Parathyroid adenoma (tissue), 2 donors: ENCODE measurements around the gene CBL.
"Not testable (repeated sequence)": the region's sequence is repeated elsewhere in the genome, so short reads cannot be mapped to it uniquely, and the experiment has no call there.

Source experiments
- H2AFZ ChIP-seq: fragments of 300-600 bp; sonication (generic); one replicate; pipeline ENCODE4 v1.7.0; 2017; ENCODE audit warnings: antibody characterized with exemption, mild to moderate bottlenecking
- H3K27ac ChIP-seq: fragments of 300-600 bp; sonication (generic); one replicate; pipeline ENCODE4 v1.7.0; 2017
- H3K27me3 ChIP-seq: fragments of 300-600 bp; sonication (generic); one replicate; pipeline ENCODE4 v1.7.0; 2017; ENCODE audit warnings: low read length; ENCODE audit not compliant: control insufficient read depth, insufficient read depth
- H3K36me3 ChIP-seq: fragments of 300-600 bp; sonication (generic); one replicate; pipeline ENCODE4 v1.7.0; 2017; ENCODE audit warnings: low read length; ENCODE audit not compliant: control insufficient read depth, insufficient read depth
- H3K4me1 ChIP-seq: fragments of 300-600 bp; sonication (generic); one replicate; pipeline ENCODE4 v1.7.0; 2017; ENCODE audit warnings: control low read depth
- H3K4me2 ChIP-seq: fragments of 300-600 bp; sonication (generic); one replicate; pipeline ENCODE4 v1.7.0; 2017; ENCODE audit warnings: low read length
- H3K4me3 ChIP-seq: fragments of 300-600 bp; sonication (generic); one replicate; pipeline ENCODE4 v1.7.0; 2017; ENCODE audit warnings: low read depth, low read length
- H3K79me2 ChIP-seq: fragments of 300-600 bp; sonication (generic); one replicate; pipeline ENCODE4 v1.7.0; 2017; ENCODE audit warnings: control low read depth
- H3K9ac ChIP-seq: fragments of 300-600 bp; sonication (generic); one replicate; pipeline ENCODE4 v1.7.0; 2017; ENCODE audit warnings: mild to moderate bottlenecking
- H3K9me3 ChIP-seq: fragments of 300-600 bp; sonication (generic); one replicate; pipeline ENCODE4 v1.7.0; 2017; ENCODE audit warnings: low read length; ENCODE audit not compliant: control insufficient read depth
- TF ChIP-seq, protein P1 (sequence below): fragments of 300-600 bp; sonication (generic); IDR thresholded peaks from one replicate; pipeline ENCODE4 v1.7.0; 2017; ENCODE audit warnings: antibody characterized with exemption, mild to moderate bottlenecking
- donor health status: primary hyperparathyroidism.

The CBL gene

DNA sequence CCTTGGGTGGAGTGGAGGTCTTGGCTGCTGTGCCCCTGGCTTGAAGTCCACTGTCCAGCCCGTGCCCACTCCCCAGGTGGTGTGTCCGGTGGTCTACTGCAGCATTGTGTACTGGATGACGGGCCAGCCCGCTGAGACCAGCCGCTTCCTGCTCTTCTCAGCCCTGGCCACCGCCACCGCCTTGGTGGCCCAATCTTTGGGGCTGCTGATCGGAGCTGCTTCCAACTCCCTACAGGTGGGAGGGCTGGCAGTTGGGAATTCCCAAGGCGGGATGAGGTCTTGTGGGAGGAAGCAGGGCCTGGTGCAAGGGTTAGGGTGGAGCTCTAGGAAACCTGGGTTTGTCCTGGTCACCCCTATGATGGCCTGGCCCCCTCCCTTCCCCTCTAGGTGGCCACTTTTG, 46.0 kb upstream of the CBL start:
- H3K79me2 ChIP-seq, result no peaks in the 10 kb centered on the region
- H3K27ac ChIP-seq, result no peak overlapping the region
- no peaks in the 10 kb centered on the region for H3K27me3 ChIP-seq
- no peaks in the 10 kb centered on the region for H3K9me3 ChIP-seq
- H2AFZ ChIP-seq, result no peak overlapping the region
- no peak overlapping the region for H3K9ac ChIP-seq
- TF ChIP-seq, protein P1, sequence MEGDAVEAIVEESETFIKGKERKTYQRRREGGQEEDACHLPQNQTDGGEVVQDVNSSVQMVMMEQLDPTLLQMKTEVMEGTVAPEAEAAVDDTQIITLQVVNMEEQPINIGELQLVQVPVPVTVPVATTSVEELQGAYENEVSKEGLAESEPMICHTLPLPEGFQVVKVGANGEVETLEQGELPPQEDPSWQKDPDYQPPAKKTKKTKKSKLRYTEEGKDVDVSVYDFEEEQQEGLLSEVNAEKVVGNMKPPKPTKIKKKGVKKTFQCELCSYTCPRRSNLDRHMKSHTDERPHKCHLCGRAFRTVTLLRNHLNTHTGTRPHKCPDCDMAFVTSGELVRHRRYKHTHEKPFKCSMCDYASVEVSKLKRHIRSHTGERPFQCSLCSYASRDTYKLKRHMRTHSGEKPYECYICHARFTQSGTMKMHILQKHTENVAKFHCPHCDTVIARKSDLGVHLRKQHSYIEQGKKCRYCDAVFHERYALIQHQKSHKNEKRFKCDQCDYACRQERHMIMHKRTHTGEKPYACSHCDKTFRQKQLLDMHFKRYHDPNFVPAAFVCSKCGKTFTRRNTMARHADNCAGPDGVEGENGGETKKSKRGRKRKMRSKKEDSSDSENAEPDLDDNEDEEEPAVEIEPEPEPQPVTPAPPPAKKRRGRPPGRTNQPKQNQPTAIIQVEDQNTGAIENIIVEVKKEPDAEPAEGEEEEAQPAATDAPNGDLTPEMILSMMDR, result no peak
- no peaks in the 10 kb centered on the region for H3K36me3 ChIP-seq
- no peaks in the 10 kb centered on the region for H3K4me1 ChIP-seq
- H3K4me3 ChIP-seq, result no peak overlapping the region
- no peak overlapping the region for H3K4me2 ChIP-seq

DNA sequence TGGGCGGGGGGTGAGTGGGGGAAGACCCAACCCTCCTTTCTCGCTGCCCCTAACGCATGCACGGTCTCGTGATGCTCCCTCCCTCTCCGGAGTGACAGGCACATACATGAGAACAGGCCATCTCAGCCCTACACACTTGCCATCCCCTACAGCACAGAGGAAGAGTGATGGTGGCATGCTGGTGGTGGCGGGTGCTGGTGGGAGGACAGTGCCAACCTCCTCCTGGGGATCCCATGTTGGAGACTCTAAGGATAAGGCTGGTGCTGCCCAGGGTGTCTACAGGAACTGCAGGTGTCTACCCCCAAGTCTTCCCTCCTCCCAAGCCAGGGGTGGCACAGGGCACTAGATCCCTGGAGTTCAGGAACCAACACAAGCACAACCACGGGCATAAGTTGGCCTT, 44.3 kb upstream of the CBL start:
- Histone ChIP-seq H3K4me2 (no peak overlapping the region), H2AFZ (no peak overlapping the region), H3K4me3 (no peak overlapping the region), H3K27me3 (no peaks in the 10 kb centered on the region), H3K9ac (no peak overlapping the region), H3K36me3 (no peaks in the 10 kb centered on the region), H3K27ac (no peak overlapping the region), H3K9me3 (no peaks in the 10 kb centered on the region), H3K79me2 (no peaks in the 10 kb centered on the region), H3K4me1 (peaks cover 4% of the 10 kb centered on the region)
- TF ChIP-seq, protein P1, result no peak

DNA sequence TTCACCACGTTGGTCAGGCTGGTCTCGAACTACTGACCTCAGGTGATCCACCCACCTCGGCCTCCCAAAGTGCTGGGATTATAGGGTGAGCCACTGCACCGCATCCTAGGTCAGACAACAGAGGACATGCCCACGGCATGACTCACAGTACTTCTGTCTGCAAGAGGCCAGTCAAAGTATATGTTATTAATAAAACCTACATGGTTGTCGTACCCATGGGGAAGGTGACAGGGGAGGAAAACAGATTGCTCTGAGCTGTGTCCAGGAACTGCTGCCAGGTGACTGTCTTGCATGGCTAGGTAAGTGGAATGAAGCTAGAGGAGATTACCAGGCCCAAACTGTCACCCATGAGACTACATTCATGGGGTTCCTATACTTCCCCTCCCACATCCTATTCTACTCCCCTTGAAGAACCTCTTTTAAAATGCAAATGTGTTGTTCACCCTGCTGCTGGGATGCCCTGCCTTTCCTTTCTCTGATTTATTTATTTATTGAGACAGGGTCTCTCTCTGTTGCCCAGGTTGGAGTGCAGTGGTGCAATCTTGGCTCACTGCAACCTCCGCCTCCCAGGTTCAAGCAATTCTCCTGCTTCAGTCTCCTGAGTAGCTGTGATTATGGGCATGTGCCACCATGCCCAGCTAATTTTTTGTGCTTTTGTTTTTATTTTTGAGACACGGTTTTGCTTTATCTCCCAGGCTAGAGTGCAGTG, 39.6 kb upstream of the CBL start:
- Histone ChIP-seq H3K27ac (peak overlapping the region; percentile 68), H3K4me1 (peaks cover 6% of the 10 kb centered on the region), H2AFZ (peak overlapping the region; percentile 60), H3K4me2 (no peak overlapping the region), H3K27me3 (no peaks in the 10 kb centered on the region), H3K4me3 (no peak overlapping the region), H3K9me3 (no peaks in the 10 kb centered on the region), H3K79me2 (no peaks in the 10 kb centered on the region), H3K9ac (no peak overlapping the region), H3K36me3 (no peaks in the 10 kb centered on the region)
- TF ChIP-seq, protein P1, result no peak

DNA sequence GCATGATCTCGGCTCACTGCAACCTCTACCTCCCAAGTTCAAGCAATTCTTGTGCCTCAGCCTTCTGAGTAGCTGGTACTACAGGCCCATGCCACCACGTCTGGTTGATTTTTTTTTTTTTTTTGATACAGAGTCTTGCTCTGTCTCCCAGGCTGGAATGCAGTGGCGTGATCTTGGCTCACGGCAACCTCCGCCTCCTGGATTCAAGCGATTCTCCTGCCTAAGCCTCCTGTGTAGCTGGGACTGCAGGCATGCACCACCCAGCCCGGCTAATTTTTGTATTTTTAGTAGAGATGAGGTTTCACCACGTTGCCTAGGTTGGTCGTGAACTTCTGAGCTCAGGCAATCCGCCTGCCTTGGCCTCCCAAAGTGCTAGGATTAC, 39.1 kb upstream of the CBL start:
- Histone ChIP-seq H3K27ac (peak overlapping the region; percentile 68), H2AFZ (peak overlapping the region; percentile 60)
- H3K36me3 ChIP-seq, H3K79me2 ChIP-seq, H3K4me3 ChIP-seq, H3K4me1 ChIP-seq, H3K4me2 ChIP-seq, H3K9me3 ChIP-seq, H3K27me3 ChIP-seq, H3K9ac ChIP-seq: not testable (repeated sequence)

DNA sequence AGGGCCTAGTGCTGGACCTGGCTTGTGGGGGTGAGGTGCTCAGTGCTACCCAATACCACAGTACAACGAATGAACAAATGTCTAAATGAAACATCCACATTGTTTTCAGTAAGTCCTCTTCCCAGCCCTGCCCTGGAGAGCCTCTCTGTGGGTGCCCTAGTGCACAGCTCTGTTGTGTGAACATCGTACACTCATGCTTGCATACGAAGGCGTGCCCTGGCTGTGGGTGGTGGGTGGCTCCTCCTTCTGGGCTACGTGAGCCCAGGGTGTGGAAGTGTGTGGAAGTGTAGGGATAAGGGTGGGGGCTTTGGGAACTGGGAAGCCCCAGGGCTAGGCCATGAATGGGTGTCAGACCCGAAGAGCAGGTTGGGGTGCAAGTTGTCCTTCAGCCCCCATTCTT, 38.2 kb upstream of the CBL start:
- Histone ChIP-seq H3K9me3 (no peaks in the 10 kb centered on the region), H3K27me3 (no peaks in the 10 kb centered on the region), H3K4me2 (no peak overlapping the region), H3K4me3 (no peak overlapping the region), H2AFZ (no peak overlapping the region), H3K9ac (no peak overlapping the region), H3K79me2 (no peaks in the 10 kb centered on the region), H3K36me3 (no peaks in the 10 kb centered on the region), H3K4me1 (peaks cover 6% of the 10 kb centered on the region), H3K27ac (no peak overlapping the region)
- TF ChIP-seq, protein P1, result no peak
